Uterus (tissue), 4 donors: Measurements from ENCODE around the gene CHST3. TPM values are rescaled to one million over a fixed set of nuclear protein-coding genes. Genes with fewer than 3 reads are reported as not detected.

Experiments
- DNase-seq, 2 donors: peaks; one replicate each; pipeline ENCODE4 v3.0.0-alpha.2; 2019 to 2020
- H3K27ac ChIP-seq, 2 donors: fragments of 200-600 bp; sonication (generic); 1 replicate in 1 of 2; 2 replicates in 1 of 2; pipeline ENCODE4 v1.5.1; 2016 to 2018
- H3K27me3 ChIP-seq, 2 donors: fragments of 200-600 bp; sonication (generic); one replicate each; pipeline ENCODE4 v1.5.1; 2018 to 2019; ENCODE audit warnings: control low read depth in 1 of 2
- H3K36me3 ChIP-seq, 2 donors: fragments of 200-600 bp; sonication (generic); one replicate each; pipeline ENCODE4 v1.5.1; 2019; ENCODE audit warnings: control low read depth in 1 of 2
- H3K4me1 ChIP-seq, 2 donors: fragments of 200-600 bp; sonication (generic); one replicate each; pipeline ENCODE4 v1.5.1; 2018 to 2019; ENCODE audit warnings: control low read depth in 1 of 2
- H3K4me3 ChIP-seq, 2 donors: fragments of 200-600 bp; sonication (generic); 1 replicate in 1 of 2; 2 replicates in 1 of 2; pipeline ENCODE4 v1.5.1; 2018 to 2019; ENCODE audit warnings: mild to moderate bottlenecking in 1 of 2
- H3K9me3 ChIP-seq, 2 donors: fragments of 200-600 bp; sonication (generic); one replicate each; pipeline ENCODE4 v1.5.1; 2019; ENCODE audit warnings: control low read depth in 1 of 2
- CTCF ChIP-seq, 4 experiments: fragments of 200-600 bp in 2 of 4; fragments of 450-650 bp in 2 of 4; sonication (generic) in 2 of 4; IDR thresholded peaks; one replicate each; pipeline ENCODE4 v1.5.1; 2016 to 2019; ENCODE audit warnings: antibody characterized with exemption in 4 of 4, mild to moderate bottlenecking in 2 of 4, moderate library complexity in 1 of 4
- POLR2A ChIP-seq, 2 donors: fragments of 450-650 bp; IDR thresholded peaks; one replicate each; pipeline ENCODE4 v1.6.1; 2016; ENCODE audit warnings: antibody characterized with exemption in 2 of 2, mild to moderate bottlenecking in 1 of 2, moderate library complexity in 1 of 2
- intact Hi-C: fragments of 100-400 bp; cut with DNase I; formaldehyde crosslinking; loops from one replicate; pipeline ENCODE4 v1.15.1; 2023; ENCODE audit warnings: low total_unique reads
- total RNA-seq, 4 donors: library from RNA; depleted of rRNA in 3 of 4; stranded (reverse); fragments of >200 nt in 3 of 4; gene quantifications; one replicate each; pipeline versions ENCODE4 v1.1.0 to v1.2.4, GENCODE V29; 2014 to 2023
- donor health status: DM: yes; HTN: yes; CAD: no.

The CHST3 gene
- total RNA-seq, 4 donors from 2014 or later = 12.3 to 44.7 (median 28.1) TPM

GRCh38 chr10:72007246-72007892 is 43.2 kb downstream of the CHST3 start:
- peak in 1 of 2 donors; percentile 67 for DNase-seq
- TF ChIP-seq CTCF (IDR thresholded peaks at IDR 0.05) = no peak
- TF ChIP-seq POLR2A (IDR thresholded peaks at IDR 0.05) = no peak
- H3K27ac ChIP-seq = peak overlapping the region; percentile 93
- no peak overlapping the region for H3K4me3 ChIP-seq
- no peaks in the 10 kb centered on the region for H3K27me3 ChIP-seq
- no peaks in the 10 kb centered on the region for H3K36me3 ChIP-seq
- H3K9me3 ChIP-seq = no peaks in the 10 kb centered on the region
- H3K4me1 ChIP-seq = peaks cover 25 to 36% of the 10 kb centered on the region in 2 donors
- intact Hi-C loops = no loop called here

GRCh38 chr10:72008096-72008981 is 44.1 kb downstream of the CHST3 start:
- Histone ChIP-seq H3K4me3 (no peak overlapping the region), H3K27me3 (no peaks in the 10 kb centered on the region), H3K9me3 (no peaks in the 10 kb centered on the region), H3K4me1 (peaks cover 25 to 36% of the 10 kb centered on the region in 2 donors), H3K27ac (peak overlapping the region; percentile 93), H3K36me3 (no peaks in the 10 kb centered on the region)
- TF ChIP-seq CTCF (IDR thresholded peaks at IDR 0.05) (no peak), POLR2A (IDR thresholded peaks at IDR 0.05) (no peak)
- no peak for DNase-seq
- intact Hi-C loops = no loop called here

- H3K4me3 ChIP-seq = no peak overlapping the region
- DNase-seq = no peak
- intact Hi-C loops = no loop called here
- H3K27ac ChIP-seq = peak overlapping the region; percentile 93
- peaks cover 25 to 36% of the 10 kb centered on the region in 2 donors for H3K4me1 ChIP-seq
- H3K36me3 ChIP-seq = no peaks in the 10 kb centered on the region
- no peaks in the 10 kb centered on the region for H3K27me3 ChIP-seq
- H3K9me3 ChIP-seq = no peaks in the 10 kb centered on the region
- no peak for TF ChIP-seq POLR2A (IDR thresholded peaks at IDR 0.05)
Measured at GRCh38 chr10:72009051-72009424, 44.8 kb downstream of the CHST3 start.

- Histone ChIP-seq H3K9me3 (no peaks in the 10 kb centered on the region), H3K27ac (peak overlapping the region; percentile 93), H3K4me3 (no peak overlapping the region), H3K27me3 (no peaks in the 10 kb centered on the region), H3K36me3 (no peaks in the 10 kb centered on the region), H3K4me1 (peaks cover 29 to 36% of the 10 kb centered on the region in 2 donors)
- TF ChIP-seq POLR2A (IDR thresholded peaks at IDR 0.05) (no peak), CTCF (IDR thresholded peaks at IDR 0.05) (peak in 1 of 4 experiments; percentile 14)
- peak; percentile 97 to 99 for DNase-seq
- intact Hi-C loops = no loop called here
Measured at GRCh38 chr10:72009425-72010081, 45.4 kb downstream of the CHST3 start.

GRCh38 chr10:72010234-72010973 is 46.2 kb downstream of the CHST3 start:
- no peak for TF ChIP-seq POLR2A (IDR thresholded peaks at IDR 0.05)
- TF ChIP-seq CTCF (IDR thresholded peaks at IDR 0.05) = no peak
- no peaks in the 10 kb centered on the region for H3K27me3 ChIP-seq
- peaks cover 35 to 36% of the 10 kb centered on the region in 2 donors for H3K4me1 ChIP-seq
- H3K36me3 ChIP-seq = no peaks in the 10 kb centered on the region
- no peaks in the 10 kb centered on the region for H3K9me3 ChIP-seq
- H3K27ac ChIP-seq = peak overlapping the region; percentile 93
- intact Hi-C loops = no loop called here
- no peak overlapping the region for H3K4me3 ChIP-seq
- peak in 1 of 2 donors; percentile 64 for DNase-seq
